H1 (cell line): Measurements from ENCODE around the gene HIPK2. TPM values are rescaled to one million over a fixed set of nuclear protein-coding genes. Genes with fewer than 3 reads are reported as not detected.

Experiments used
- CTCF ChIA-PET: fragments of 300-600 bp; sonication (Branson Sonifier 250); formaldehyde crosslinking; loops from one replicate; lab custom pipeline; 2021; ENCODE audit not compliant: partially characterized antibody; lab: Charles Lee
- POLR2A ChIA-PET: fragments of 300-600 bp; sonication (Branson Sonifier 250); formaldehyde crosslinking; loops from one replicate; lab custom pipeline; 2021; ENCODE audit warnings: inconsistent platforms; ENCODE audit not compliant: partially characterized antibody; lab: Charles Lee
- DNase-seq, 2 experiments: peaks; one replicate each; pipeline versions ENCODE4 v3.0.0 to v3.0.0-alpha.2; 2010 to 2022; ENCODE audit warnings: low spot score in 2 of 2, low read depth in 1 of 2, mixed read lengths in 1 of 2
- FAIRE-seq: peaks from 2 replicates; lab custom pipeline; 2011; peaks lifted over from hg19 to GRCh38; lab: Jason Lieb, UNC
- H2AFZ ChIP-seq: 2 replicates; pipeline ENCODE4 v1.8.1; 2012; ENCODE audit warnings: low read length, inconsistent platforms
- H2AK5ac ChIP-seq: 2 replicates; pipeline ENCODE4 v1.6.1; 2013; ENCODE audit warnings: low read depth, low read length
- H2BK120ac ChIP-seq: replicated peaks from 2 replicates; pipeline ENCODE3; 2013; ENCODE audit warnings: low read depth, low read length, inconsistent platforms
- H2BK12ac ChIP-seq: 2 replicates; pipeline ENCODE4 v1.6.1; 2013; ENCODE audit warnings: low read depth, low read length
- H2BK15ac ChIP-seq: 2 replicates; pipeline ENCODE4 v1.6.1; 2013; ENCODE audit warnings: low read length
- H2BK20ac ChIP-seq: 2 replicates; pipeline ENCODE4 v1.6.1; 2013; ENCODE audit warnings: low read length
- H2BK5ac ChIP-seq: 2 replicates; pipeline ENCODE4 v1.6.1; 2013; ENCODE audit warnings: low read depth, low read length
- H3K14ac ChIP-seq: 2 replicates; pipeline ENCODE4 v1.6.1; 2013; ENCODE audit warnings: inconsistent platforms; ENCODE audit not compliant: insufficient read length
- H3K18ac ChIP-seq: 2 replicates; pipeline ENCODE4 v1.6.1; 2013; ENCODE audit warnings: low read length; ENCODE audit errors: extremely low read depth
- H3K23ac ChIP-seq: 2 replicates; pipeline ENCODE4 v1.6.1; 2013; ENCODE audit warnings: inconsistent platforms; ENCODE audit not compliant: insufficient read length
- H3K23me2 ChIP-seq: 2 replicates; pipeline ENCODE4 v1.6.1; 2013; ENCODE audit warnings: low read depth, low read length
- H3K27ac ChIP-seq: 2 replicates; pipeline ENCODE4 v1.6.1; 2011; ENCODE audit warnings: low read depth, low read length, inconsistent platforms
- H3K27me3 ChIP-seq, 4 experiments: replicated peaks in 1 of 4; 1 replicate in 1 of 4; 2 replicates in 3 of 4; pipeline versions ENCODE4 v1.6.1 to v1.8.1; 2011 to 2013; ENCODE audit warnings: low read length in 3 of 4, mild to moderate bottlenecking in 3 of 4, inconsistent platforms in 2 of 4, mixed read lengths in 2 of 4, moderate library complexity in 1 of 4; ENCODE audit not compliant: control insufficient read depth in 3 of 4, insufficient read depth in 3 of 4; ENCODE audit errors: extremely low read depth in 1 of 4
- H3K36me3 ChIP-seq, 4 experiments: 2 replicates each; pipeline versions ENCODE4 v1.6.1 to v1.8.1; 2011 to 2013; ENCODE audit warnings: mild to moderate bottlenecking in 4 of 4, low read length in 3 of 4, moderate library complexity in 2 of 4, control low read depth in 1 of 4, inconsistent platforms in 1 of 4; ENCODE audit not compliant: insufficient read depth in 4 of 4, control insufficient read depth in 2 of 4
- H3K4ac ChIP-seq: replicated peaks from 2 replicates; pipeline ENCODE3; 2013; ENCODE audit warnings: low read length, low read depth, mixed read lengths, inconsistent platforms; ENCODE audit not compliant: insufficient read length
- H3K4me1 ChIP-seq, 4 experiments: replicated peaks in 1 of 4; 1 replicate in 1 of 4; 2 replicates in 3 of 4; pipeline versions ENCODE4 v1.6.1 to v1.8.1; 2011 to 2013; ENCODE audit warnings: low read length in 3 of 4, inconsistent platforms in 2 of 4, mixed read lengths in 1 of 4; ENCODE audit not compliant: insufficient read depth in 4 of 4, control insufficient read depth in 3 of 4
- H3K4me2 ChIP-seq, 2 experiments: 2 replicates each; pipeline versions ENCODE4 v1.6.1 to v1.8.1; 2011 to 2013; ENCODE audit warnings: low read depth in 2 of 2, low read length in 2 of 2, control low read depth in 1 of 2, inconsistent platforms in 1 of 2, mild to moderate bottlenecking in 1 of 2; ENCODE audit not compliant: insufficient read depth in 1 of 2
- H3K4me3 ChIP-seq, 4 experiments: fragments of 200-600, 300-600 bp in 1 of 4; sonication (generic), shearing (Covaris generic), sonication (Bioruptor Twin) in 1 of 4; 2 replicates each; pipeline versions ENCODE4 v1.5.1 to v1.8.1; 2011 to 2016; ENCODE audit warnings: low read length in 4 of 4, low read depth in 3 of 4, control low read depth in 2 of 4, inconsistent platforms in 2 of 4, mild to moderate bottlenecking in 2 of 4, mixed read lengths in 1 of 4, moderate library complexity in 1 of 4; ENCODE audit not compliant: insufficient read depth in 2 of 4; ENCODE audit errors: extremely low read depth in 1 of 4
- H3K56ac ChIP-seq: replicated peaks from 2 replicates; pipeline ENCODE3; 2013; ENCODE audit warnings: low read depth, mild to moderate bottlenecking, mixed read lengths, low read length, inconsistent platforms; ENCODE audit not compliant: insufficient read length
- H3K79me1 ChIP-seq: 2 replicates; pipeline ENCODE4 v1.6.1; 2013; ENCODE audit warnings: low read depth, low read length, control low read depth
- H3K79me2 ChIP-seq, 2 experiments: 2 replicates each; pipeline versions ENCODE4 v1.6.1 to v1.8.1; 2012 to 2013; ENCODE audit warnings: low read length in 2 of 2, mild to moderate bottlenecking in 2 of 2, inconsistent platforms in 1 of 2; ENCODE audit not compliant: insufficient read depth in 2 of 2, control insufficient read depth in 1 of 2
- H3K9ac ChIP-seq, 4 experiments: replicated peaks in 1 of 4; 1 replicate in 1 of 4; 2 replicates in 3 of 4; pipeline versions ENCODE4 v1.6.1 to v1.8.1; 2011 to 2013; ENCODE audit warnings: low read depth in 3 of 4, low read length in 3 of 4, control low read depth in 2 of 4, mild to moderate bottlenecking in 2 of 4, moderate library complexity in 2 of 4, inconsistent platforms in 1 of 4; ENCODE audit errors: extremely low read depth in 1 of 4
- H3K9me3 ChIP-seq, 2 experiments: 2 replicates each; pipeline versions ENCODE4 v1.6.1 to v1.8.1; 2012 to 2013; ENCODE audit warnings: mild to moderate bottlenecking in 2 of 2, moderate library complexity in 2 of 2, control low read depth in 1 of 2, inconsistent platforms in 1 of 2, low read depth in 1 of 2, low read length in 1 of 2, mixed read lengths in 1 of 2; ENCODE audit not compliant: insufficient read depth in 2 of 2
- H4K20me1 ChIP-seq, 2 experiments: replicated peaks in 1 of 2; 2 replicates each; pipeline versions ENCODE3 to v1.8.1; 2011 to 2013; ENCODE audit warnings: inconsistent platforms in 2 of 2, low read length in 2 of 2, mild to moderate bottlenecking in 1 of 2; ENCODE audit not compliant: insufficient read depth in 2 of 2, control insufficient read depth in 1 of 2
- H4K5ac ChIP-seq: 2 replicates; pipeline ENCODE4 v1.6.1; 2013; ENCODE audit warnings: low read length, low read depth, mixed read lengths, inconsistent platforms; ENCODE audit not compliant: insufficient read length
- H4K8ac ChIP-seq: 2 replicates; pipeline ENCODE4 v1.8.0; 2013; ENCODE audit warnings: mild to moderate bottlenecking, moderate library complexity, low read length, inconsistent platforms; ENCODE audit not compliant: insufficient read depth; ENCODE audit errors: extremely low read depth
- H4K91ac ChIP-seq: replicated peaks from 2 replicates; pipeline ENCODE3; 2013; ENCODE audit warnings: low read length, mixed read lengths, inconsistent platforms; ENCODE audit not compliant: insufficient read length
- ASH2L ChIP-seq: fragments of 200-600, 300-600 bp; sonication (generic); IDR thresholded peaks from one replicate; pipeline ENCODE4 v1.7.1; 2017; ENCODE audit warnings: low read length
- CREB1 ChIP-seq: IDR thresholded peaks from 2 replicates; pipeline ENCODE4 v1.6.1; 2012; ENCODE audit warnings: inconsistent platforms
- EP300 ChIP-seq, 2 experiments: IDR thresholded peaks; 1 replicate in 1 of 2; 2 replicates in 1 of 2; pipeline ENCODE4 v1.6.1; 2011 to 2012; ENCODE audit warnings: low read depth in 2 of 2, low read length in 2 of 2, mild to moderate bottlenecking in 2 of 2, borderline replicate concordance in 1 of 2, inconsistent platforms in 1 of 2, moderate library complexity in 1 of 2
- EZH2 ChIP-seq: fragments of 200-600 bp; sonication (generic); IDR thresholded peaks from 2 replicates; pipeline ENCODE4 v1.7.1; 2012; ENCODE audit warnings: low read depth, mild to moderate bottlenecking, moderate library complexity, low read length, inconsistent platforms; ENCODE audit not compliant: severe bottlenecking
- HDAC2 ChIP-seq, 2 experiments: fragments of 300-600 bp in 1 of 2; sonication (generic) in 1 of 2; IDR thresholded peaks; 2 replicates each; pipeline ENCODE4 v1.6.1; 2011 to 2012; ENCODE audit warnings: low read depth in 2 of 2, low read length in 2 of 2, mild to moderate bottlenecking in 2 of 2, moderate library complexity in 2 of 2, borderline replicate concordance in 1 of 2, inconsistent platforms in 1 of 2
- JUND ChIP-seq: IDR thresholded peaks from 2 replicates; pipeline ENCODE4 v1.6.1; 2011; ENCODE audit warnings: mild to moderate bottlenecking, improper control_type of control experiment, low read length
- MAFK ChIP-seq: IDR thresholded peaks from 2 replicates; pipeline ENCODE4 v1.6.1; 2012; ENCODE audit warnings: low read depth, mild to moderate bottlenecking, improper control_type of control experiment, low read length
- PHF8 ChIP-seq: fragments of 200-600 bp; sonication (generic); conservative IDR thresholded peaks from 2 replicates; pipeline ENCODE4 v1.7.1; 2012; ENCODE audit warnings: low read depth, mild to moderate bottlenecking, inconsistent platforms, low read length, moderate library complexity
- POLR2AphosphoS5 ChIP-seq: IDR thresholded peaks from 2 replicates; pipeline ENCODE4 v1.6.1; 2011; ENCODE audit warnings: low read depth, low read length
- SIRT6 ChIP-seq: IDR thresholded peaks from one replicate; pipeline ENCODE4 v1.7.1; 2012; ENCODE audit warnings: low read length, inconsistent platforms
- WGBS, 2 experiments: shearing (Covaris generic) in 1 of 2; methylation state at CpG; one replicate each; pipeline versions ENCODE4 v1.1.6 to v1.1.7; 2013 to 2015; ENCODE audit warnings: low lambda C conversion rate in 2 of 2, mixed read lengths in 2 of 2, inconsistent platforms in 1 of 2, low coverage in 1 of 2, missing lambda C conversion rate in 1 of 2; ENCODE audit not compliant: insufficient replicate concordance in 2 of 2, insufficient coverage in 1 of 2, insufficient read length in 1 of 2; ENCODE audit errors: extremely low coverage in 1 of 2, missing lambda C conversion rate in 1 of 2; 5-methylcytosine and 5-hydroxymethylcytosine counted together
- polyA plus RNA-seq, 7 experiments: library from polyadenylated mRNA; depleted of rRNA in 3 of 7; stranded (reverse) in 5 of 7; unstranded in 2 of 7; fragments of >200 nt in 5 of 7; fragments of 200-250 nt in 2 of 7; gene quantifications; 1 replicate in 5 of 7; 2 replicates in 1 of 7; 4 replicates in 1 of 7; pipeline versions ENCODE4 v1.2.1 to v1.2.3, GENCODE V29; 2011 to 2013; ENCODE audit warnings: missing spikeins in 2 of 7, mixed read lengths in 2 of 7
- total RNA-seq: library from RNA; stranded (reverse); fragmentation: NEBNext Ultra II Directional; extraction: Animal tissue kit (Norgen Biotek cat#: 25700); gene quantifications from 2 replicates; pipeline ENCODE4 v1.2.1, GENCODE V29; 2021
- TF ChIP-seq, protein P1 (sequence below): IDR thresholded peaks from 2 replicates; pipeline ENCODE4 v1.6.1; 2012; ENCODE audit warnings: inconsistent platforms

HIPK2 gene
- total and polyA plus RNA-seq, 2 of the 8 experiments (the other 6 are each of a cell fraction or from before 2014, with no cell fraction given), result 8.3 to 24.3 TPM

DNA sequence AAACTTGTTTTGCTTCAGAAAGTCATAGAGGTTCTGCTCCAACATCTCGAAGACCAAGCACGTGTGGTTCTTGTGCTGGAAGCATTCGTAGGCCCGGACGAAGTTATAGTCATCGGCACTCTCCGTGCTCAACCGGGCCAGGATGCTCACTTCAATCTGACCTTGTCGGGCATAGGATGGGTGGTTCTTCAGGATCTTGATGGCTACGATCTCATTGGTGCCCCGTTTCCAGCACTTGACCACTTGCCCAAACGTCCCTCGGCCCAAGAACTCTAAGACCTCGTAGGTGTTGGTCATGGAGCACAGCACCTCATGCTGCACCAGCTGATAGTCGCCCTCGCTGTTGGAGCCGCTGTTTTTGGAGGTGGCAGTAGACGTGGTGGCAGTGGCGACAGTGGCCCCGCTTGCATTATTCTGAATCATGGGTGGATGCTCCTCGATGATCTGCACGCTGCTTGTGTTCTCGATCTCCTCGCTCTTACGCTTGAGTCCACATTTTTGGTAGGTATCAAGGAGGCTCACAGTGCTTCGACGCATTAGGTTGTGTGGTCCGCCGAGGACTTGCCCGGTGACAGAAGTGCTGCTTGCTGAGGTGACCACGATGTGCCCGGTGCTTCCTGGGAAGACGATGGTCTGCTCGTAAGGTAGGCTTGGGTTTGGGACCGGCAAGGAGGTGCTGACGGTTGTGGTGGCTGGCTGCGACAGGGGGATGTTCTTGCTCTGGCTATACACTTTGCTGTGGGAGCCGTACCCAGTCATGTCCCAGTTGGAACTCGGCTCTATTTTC, 61.4 kb downstream of the HIPK2 start:
- Histone ChIP-seq H3K36me3 (peaks cover 0 to 15% (median 4%) of the 10 kb centered on the region in 4 experiments; a peak in 5 of 8 replicates), H2BK20ac (no peak overlapping the region), H2BK120ac (no peak overlapping the region), H3K27ac (no peak overlapping the region), H2BK12ac (no peak overlapping the region), H4K5ac (no peak overlapping the region), H3K4me2 (no peak overlapping the region), H3K56ac (no peak overlapping the region), H4K20me1 (no peaks in the 10 kb centered on the region), H3K4ac (no peak overlapping the region), H4K91ac (no peak overlapping the region), H3K4me1 (peaks cover 11 to 33% (median 20%) of the 10 kb centered on the region in 4 experiments), H3K14ac (no peak overlapping the region), H2BK15ac (no peak overlapping the region), H4K8ac (no peak overlapping the region; the same call in 1 of the 2 replicates), H3K9ac (no peak overlapping the region), H3K23me2 (no peaks in the 10 kb centered on the region), H3K79me1 (no peaks in the 10 kb centered on the region), H2BK5ac (no peak overlapping the region), H3K23ac (no peak overlapping the region), H3K9me3 (no peaks in the 10 kb centered on the region), H3K18ac (no peak overlapping the region), H3K27me3 (no peaks in the 10 kb centered on the region), H3K79me2 (no peaks in the 10 kb centered on the region; a peak in 1 of 4 replicates), H2AFZ (no peak overlapping the region), H3K4me3 (no peak overlapping the region), H2AK5ac (no peak overlapping the region)
- POLR2A ChIA-PET, result no interaction called here
- CTCF ChIA-PET, result interaction anchor here (1.4 kb wide), 1 partner anchor 15 kb away, joined by 3 read pairs; no protein-coding TSS in a partner anchor
- WGBS, 2 experiments, result 94% methylated on average over 39 of the region's 39 CpGs; no CpG with 5 or more reads in 1 of the 2 experiments
- no peak for TF ChIP-seq MAFK
- no peak for TF ChIP-seq POLR2AphosphoS5
- TF ChIP-seq, protein P1, sequence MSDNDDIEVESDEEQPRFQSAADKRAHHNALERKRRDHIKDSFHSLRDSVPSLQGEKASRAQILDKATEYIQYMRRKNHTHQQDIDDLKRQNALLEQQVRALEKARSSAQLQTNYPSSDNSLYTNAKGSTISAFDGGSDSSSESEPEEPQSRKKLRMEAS, result no peak
- TF ChIP-seq SIRT6, result no peak
- TF ChIP-seq EP300 (IDR thresholded peaks at IDR 0.05; ENCODE audit: borderline replicate concordance in 1 of 2, low read depth in 2 of 2, low read length in 2 of 2), result no peak
- TF ChIP-seq PHF8, result no peak
- TF ChIP-seq EZH2, result no peak
- no peak for TF ChIP-seq ASH2L
- no peak for TF ChIP-seq JUND
- no peak for TF ChIP-seq CREB1
- no peak for TF ChIP-seq HDAC2 (IDR thresholded peaks at IDR 0.05; ENCODE audit: borderline replicate concordance in 1 of 2, low read depth in 2 of 2, low read length in 2 of 2)
- DNase-seq, result no peak
- FAIRE-seq, result no peak
